ENCODE data around the gene CDH23. TPM values are rescaled to one million over a fixed set of nuclear protein-coding genes. Genes with fewer than 3 reads are reported as not detected.

The CDH23 gene
- total RNA-seq, 1 donor from 2014 or later, result 5.1 TPM

- peak; percentile 46 for DNase-seq (ENCODE audit: low spot score)
Measured at GRCh38 chr10:71622154-71622526, 225.4 kb downstream of the CDH23 start.

GRCh38 chr10:71622616-71623015, 225.9 kb downstream of the CDH23 start:
- DNase-seq (ENCODE audit: low spot score), result no peak

- no peak for DNase-seq (ENCODE audit: low spot score)
Measured at GRCh38 chr10:71623098-71623985, 226.6 kb downstream of the CDH23 start.

GRCh38 chr10:71623986-71624291, 227.2 kb downstream of the CDH23 start:
- no peak for DNase-seq (ENCODE audit: low spot score)

- no peak for DNase-seq (ENCODE audit: low spot score)
Measured at GRCh38 chr10:71625445-71626175, 228.9 kb downstream of the CDH23 start.

GRCh38 chr10:71627230-71627939, 230.7 kb downstream of the CDH23 start:
- DNase-seq (ENCODE audit: low spot score), result no peak

GRCh38 chr10:71627956-71628355, 231.2 kb downstream of the CDH23 start:
- DNase-seq (ENCODE audit: low spot score), result no peak

- no peak for DNase-seq (ENCODE audit: low spot score)
Measured at GRCh38 chr10:71629131-71629530, 232.4 kb downstream of the CDH23 start.

- DNase-seq (ENCODE audit: low spot score), result no peak
Measured at GRCh38 chr10:71630168-71630567, 233.4 kb downstream of the CDH23 start.

GRCh38 chr10:71631007-71631861, 234.5 kb downstream of the CDH23 start:
- no peak for DNase-seq (ENCODE audit: low spot score)

- no peak for DNase-seq (ENCODE audit: low spot score)
Measured at GRCh38 chr10:71632200-71632820, 235.6 kb downstream of the CDH23 start.

- DNase-seq (ENCODE audit: low spot score), result no peak
Measured at GRCh38 chr10:71632896-71633600, 236.3 kb downstream of the CDH23 start.

GRCh38 chr10:71633920-71634319, 237.2 kb downstream of the CDH23 start:
- DNase-seq (ENCODE audit: low spot score), result no peak

GRCh38 chr10:71634531-71635164, 237.9 kb downstream of the CDH23 start:
- DNase-seq (ENCODE audit: low spot score), result peak; percentile 82

- peak; percentile 72 for DNase-seq (ENCODE audit: low spot score)
Measured at GRCh38 chr10:71635251-71635866, 238.6 kb downstream of the CDH23 start.

GRCh38 chr10:71635867-71636266, 239.1 kb downstream of the CDH23 start:
- no peak for DNase-seq (ENCODE audit: low spot score)

- no peak for DNase-seq (ENCODE audit: low spot score)
Measured at GRCh38 chr10:71636588-71636987, 239.9 kb downstream of the CDH23 start.

- DNase-seq (ENCODE audit: low spot score), result no peak
Measured at GRCh38 chr10:71637305-71637704, 240.6 kb downstream of the CDH23 start.

GRCh38 chr10:71638064-71638821, 241.5 kb downstream of the CDH23 start:
- DNase-seq (ENCODE audit: low spot score), result peak; percentile 43

All from mucosa of gallbladder (tissue), 1 donor.